Adrenal gland (tissue), 5 donors: Measurements from ENCODE around the gene ANTKMT.

Source experiments
- CTCF ChIP-seq, 6 experiments: fragments of 450-650 bp in 4 of 6; fragments of 200-600 bp in 2 of 6; sonication (generic) in 1 of 6; IDR thresholded peaks; 1 replicate in 5 of 6; 2 replicates in 1 of 6; pipeline versions ENCODE4 v1.5.1 to v1.8.0; 2016 to 2021; ENCODE audit warnings: antibody characterized with exemption in 6 of 6, mild to moderate bottlenecking in 2 of 6, moderate library complexity in 1 of 6
- POLR2A ChIP-seq, 2 donors: fragments of 450-650 bp; IDR thresholded peaks; one replicate each; pipeline ENCODE4 v1.6.1; 2017; ENCODE audit warnings: antibody characterized with exemption in 2 of 2, mild to moderate bottlenecking in 2 of 2, moderate library complexity in 1 of 2
- donor health status: DM: no; HTN: no; CAD: no.

DNA sequence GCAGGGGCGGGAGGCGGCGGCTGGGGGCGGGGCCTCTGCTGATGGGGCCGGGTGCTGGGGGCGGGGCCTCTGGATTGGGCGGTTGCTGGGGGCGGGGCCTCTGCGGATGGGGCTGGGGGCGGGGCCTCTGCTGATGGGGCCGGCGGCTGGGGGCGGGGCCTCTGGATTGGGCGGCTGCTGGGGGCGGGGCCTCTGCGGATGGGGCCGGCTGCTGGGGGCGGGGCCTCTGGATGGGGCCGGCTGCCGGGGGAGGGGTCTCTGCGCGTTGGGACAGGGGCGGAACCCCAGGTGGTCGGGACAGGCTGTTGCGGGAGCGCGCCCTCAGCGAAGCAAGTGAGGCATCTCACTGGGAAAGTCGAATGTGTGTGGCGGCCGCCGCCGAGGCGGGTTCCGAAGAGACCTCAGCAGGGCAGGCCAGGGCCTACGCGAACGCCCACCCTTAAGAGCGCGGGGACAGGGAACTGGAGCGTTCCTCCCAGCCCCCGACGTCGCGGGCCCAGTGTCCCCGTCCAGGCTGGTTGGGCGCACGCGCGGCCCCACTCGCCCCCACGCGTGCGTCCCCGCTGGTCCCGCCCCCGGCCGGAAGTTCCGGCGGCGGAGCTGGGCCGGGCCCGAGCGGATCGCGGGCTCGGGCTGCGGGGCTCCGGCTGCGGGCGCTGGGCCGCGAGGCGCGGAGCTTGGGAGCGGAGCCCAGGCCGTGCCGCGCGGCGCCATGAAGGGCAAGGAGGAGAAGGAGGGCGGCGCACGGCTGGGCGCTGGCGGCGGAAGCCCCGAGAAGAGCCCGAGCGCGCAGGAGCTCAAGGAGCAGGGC, 40.9 kb upstream of the ANTKMT start, which contains the start of gene STUB1:
- TF ChIP-seq POLR2A (IDR thresholded peaks at IDR 0.05) = peak; percentile 49 to 78
- TF ChIP-seq CTCF (IDR thresholded peaks at IDR 0.05) = peak in 1 of 6 experiments; percentile 4
